ENCODE results near the gene PPP1R11. TPM values are rescaled to one million over a fixed set of nuclear protein-coding genes. Genes with fewer than 3 reads are reported as not detected.
"Not testable (repeated sequence)": the region's sequence is repeated elsewhere in the genome, so short reads cannot be mapped to it uniquely, and the experiment has no call there.

PPP1R11 gene
- total RNA-seq, 1 experiment from 2014 or later: 23.8 TPM

GRCh38 chr6:30116724-30117123 lies 49.7 kb downstream of the PPP1R11 start:
- TF ChIP-seq CTCF (conservative IDR thresholded peaks at IDR 0.05): no peak; the same call in none of the 3 replicates
- no peak overlapping the region for H3K14ac ChIP-seq (ENCODE audit: insufficient read depth, low read length)
- H2BK12ac ChIP-seq (ENCODE audit: insufficient read length, low read depth, low read length): no peak overlapping the region
- H3K9me3 ChIP-seq (ENCODE audit: control insufficient read depth, low read depth, low read length): no peaks in the 10 kb centered on the region
- H3K27me3 ChIP-seq (ENCODE audit: insufficient read depth, low read length): no peaks in the 10 kb centered on the region; the same call in 1 of the 2 replicates
- Mint-ChIP-seq H3K4me3 (no peak overlapping the region), H3K27ac (no peak overlapping the region), H3K9me3 (no peaks in the 10 kb centered on the region), H3K27me3 (ENCODE audit: low read depth) (peaks cover 49% of the 10 kb centered on the region), H3K36me3 (ENCODE audit: insufficient read depth in 1 of 3, low read depth in 3 of 3) (no peaks in the 10 kb centered on the region), H3K4me1 (no peaks in the 10 kb centered on the region)
- no peak overlapping the region for H3K4ac ChIP-seq (ENCODE audit: low read depth, low read length)
- H3K4me1 ChIP-seq (ENCODE audit: insufficient read depth, low read length): no peaks in the 10 kb centered on the region
- no peak overlapping the region for H3T11ph ChIP-seq (ENCODE audit: low read length)
- no peak overlapping the region for H2BK5ac ChIP-seq (ENCODE audit: insufficient read length, low read length)
- no peak overlapping the region for H4K91ac ChIP-seq (ENCODE audit: insufficient read length, low read depth, low read length)
- no peaks in the 10 kb centered on the region for H3K79me1 ChIP-seq (ENCODE audit: insufficient read depth, low read depth, low read length, poor library complexity, severe bottlenecking)
- H2AK5ac ChIP-seq (ENCODE audit: insufficient read length, low read length): no peak overlapping the region
- H4K20me1 ChIP-seq (ENCODE audit: control insufficient read depth, insufficient read depth, insufficient read length): no peaks in the 10 kb centered on the region
- no peak for DNase-seq
- H3K27ac ChIP-seq (ENCODE audit: insufficient read length, low read depth, low read length): no peak overlapping the region
- H3K23ac ChIP-seq (ENCODE audit: insufficient read length, low read depth, low read length): no peak overlapping the region
- WGBS (ENCODE audit: extremely low coverage, insufficient read length, low lambda C conversion rate): no CpG with 5 or more reads among the region's 6 CpGs
- no peak overlapping the region for H4K5ac ChIP-seq (ENCODE audit: insufficient read length, low read depth, low read length)
- H2BK20ac ChIP-seq (ENCODE audit: low read depth, low read length, poor library complexity, severe bottlenecking): no peak overlapping the region
- H3K56ac ChIP-seq (ENCODE audit: insufficient read length, low read depth, low read length): no peak overlapping the region
- H3K9ac ChIP-seq (ENCODE audit: extremely low read depth, insufficient read length, low read length): no peak overlapping the region
- 0 out of 2 replicates have a peak, but pooled peaks cover 2% of the 10 kb centered on the region for H3K79me2 ChIP-seq (ENCODE audit: insufficient read depth, low read length)
- no peak overlapping the region for H3K18ac ChIP-seq (ENCODE audit: insufficient read length, low read depth, low read length)
- no peak overlapping the region for H2AFZ ChIP-seq (ENCODE audit: low read length)
- no peak overlapping the region for H2BK15ac ChIP-seq (ENCODE audit: low read depth, low read length)
- no peaks in the 10 kb centered on the region for H3K23me2 ChIP-seq (ENCODE audit: insufficient read length, low read depth, low read length, poor library complexity, severe bottlenecking)
- no peak overlapping the region for H2BK120ac ChIP-seq (ENCODE audit: low read depth, low read length, poor library complexity, severe bottlenecking)
- no peak overlapping the region for H3K4me2 ChIP-seq (ENCODE audit: insufficient read depth, insufficient read length, low read length)
- no peak overlapping the region for H4K8ac ChIP-seq (replicated peaks; ENCODE audit: insufficient read length, low read depth, low read length)

GRCh38 chr6:30118691-30119090 lies 51.7 kb downstream of the PPP1R11 start:
- not testable (repeated sequence) for H3K79me1 ChIP-seq (ENCODE audit: insufficient read depth, low read depth, low read length, poor library complexity, severe bottlenecking); H2BK15ac ChIP-seq (ENCODE audit: low read depth, low read length); H3K56ac ChIP-seq (ENCODE audit: insufficient read length, low read depth, low read length); H3K79me2 ChIP-seq (ENCODE audit: insufficient read depth, low read length); H3K4ac ChIP-seq (ENCODE audit: low read depth, low read length); H3K9ac ChIP-seq (ENCODE audit: extremely low read depth, insufficient read length, low read length); H3K27me3 ChIP-seq (ENCODE audit: insufficient read depth, low read length); H3K18ac ChIP-seq (ENCODE audit: insufficient read length, low read depth, low read length); H3K9me3 ChIP-seq (ENCODE audit: control insufficient read depth, low read depth, low read length); H3K36me3 Mint-ChIP-seq (ENCODE audit: insufficient read depth in 1 of 3, low read depth in 3 of 3); H3T11ph ChIP-seq (ENCODE audit: low read length); DNase-seq; H2AK5ac ChIP-seq (ENCODE audit: insufficient read length, low read length); H4K20me1 ChIP-seq (ENCODE audit: control insufficient read depth, insufficient read depth, insufficient read length); H3K4me2 ChIP-seq (ENCODE audit: insufficient read depth, insufficient read length, low read length); H3K27ac ChIP-seq (ENCODE audit: insufficient read length, low read depth, low read length); H4K5ac ChIP-seq (ENCODE audit: insufficient read length, low read depth, low read length); H3K27ac Mint-ChIP-seq; H3K9me3 Mint-ChIP-seq; H3K4me1 ChIP-seq (ENCODE audit: insufficient read depth, low read length); H3K4me3 Mint-ChIP-seq; H3K23ac ChIP-seq (ENCODE audit: insufficient read length, low read depth, low read length); H2BK5ac ChIP-seq (ENCODE audit: insufficient read length, low read length); H2BK12ac ChIP-seq (ENCODE audit: insufficient read length, low read depth, low read length); H4K8ac ChIP-seq (replicated peaks; ENCODE audit: insufficient read length, low read depth, low read length); H4K91ac ChIP-seq (ENCODE audit: insufficient read length, low read depth, low read length); H2BK120ac ChIP-seq (ENCODE audit: low read depth, low read length, poor library complexity, severe bottlenecking); H2AFZ ChIP-seq (ENCODE audit: low read length); H3K4me1 Mint-ChIP-seq; H3K23me2 ChIP-seq (ENCODE audit: insufficient read length, low read depth, low read length, poor library complexity, severe bottlenecking); H3K14ac ChIP-seq (ENCODE audit: insufficient read depth, low read length); H2BK20ac ChIP-seq (ENCODE audit: low read depth, low read length, poor library complexity, severe bottlenecking)
- peaks cover 40% of the 10 kb centered on the region for H3K27me3 Mint-ChIP-seq (ENCODE audit: low read depth)
- no CpG with 5 or more reads among the region's 5 CpGs for WGBS (ENCODE audit: extremely low coverage, insufficient read length, low lambda C conversion rate)
